ENCODE results near the gene BRS3.

- TF ChIP-seq CTCF (IDR thresholded peaks at IDR 0.05) (no peak), POLR2A (IDR thresholded peaks at IDR 0.05; ENCODE audit: low read depth) (no peak)
Measured at GRCh38 chrX:136464589-136464988, 23.2 kb upstream of the BRS3 start.

All from esophagus muscularis mucosa (tissue), 3 donors.